Fibroblast of peridontal ligament (primary cell): Measurements from ENCODE around the gene SEMA5B.

Source experiments
- DNase-seq: peaks from one replicate; pipeline ENCODE4 v3.0.0-alpha.2; 2010; ENCODE audit errors: extremely low read depth

SEMA5B gene

GRCh38 chr3:122994954-122995353, 32.6 kb downstream of the SEMA5B start:
- DNase-seq: no peak

DNA sequence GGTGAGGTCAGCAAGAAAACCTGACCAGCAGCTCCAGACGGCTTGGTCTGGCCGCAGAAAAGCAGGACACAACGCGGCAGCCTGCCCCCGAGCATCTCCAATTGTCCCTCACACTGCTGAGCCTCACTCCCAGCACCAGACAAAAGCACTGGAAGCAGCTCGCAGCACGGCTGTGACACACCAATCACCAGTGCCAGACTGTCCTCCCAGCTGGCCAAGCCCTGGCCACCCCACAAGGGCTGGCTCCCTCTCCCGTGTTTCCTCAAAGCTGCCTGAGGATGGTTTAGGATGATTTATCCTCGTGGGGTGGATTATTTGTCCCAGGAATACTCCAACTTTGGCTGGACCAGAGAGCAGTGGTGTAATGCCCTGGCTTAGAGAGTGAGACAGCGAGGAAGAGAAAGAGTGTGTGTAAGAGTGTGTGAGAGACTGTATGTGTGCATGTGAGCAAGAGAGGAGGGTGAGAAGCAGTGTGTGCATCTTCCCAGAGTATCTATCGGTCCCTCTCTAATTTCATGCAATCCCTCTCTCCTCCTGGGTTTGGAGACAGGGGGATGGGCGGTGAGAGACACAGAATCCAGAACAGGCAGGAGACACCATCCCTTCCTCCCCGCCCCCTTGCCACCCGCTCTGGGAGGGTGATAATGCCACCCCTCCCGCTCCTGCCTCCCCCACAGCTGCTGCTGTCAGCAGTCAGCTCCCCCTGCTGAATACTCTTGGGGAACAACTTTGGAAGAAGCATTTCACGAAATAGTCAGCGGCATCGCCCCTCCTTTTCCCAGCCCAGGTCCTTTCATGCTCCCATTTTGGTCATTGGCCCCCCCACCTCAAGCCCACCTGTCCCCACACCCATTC, 34.2 kb downstream of the SEMA5B start:
- no peak for DNase-seq

GRCh38 chr3:122992676-122993075, 34.9 kb downstream of the SEMA5B start:
- DNase-seq: no peak

GRCh38 chr3:122992133-122992532, 35.4 kb downstream of the SEMA5B start:
- no peak for DNase-seq

DNA sequence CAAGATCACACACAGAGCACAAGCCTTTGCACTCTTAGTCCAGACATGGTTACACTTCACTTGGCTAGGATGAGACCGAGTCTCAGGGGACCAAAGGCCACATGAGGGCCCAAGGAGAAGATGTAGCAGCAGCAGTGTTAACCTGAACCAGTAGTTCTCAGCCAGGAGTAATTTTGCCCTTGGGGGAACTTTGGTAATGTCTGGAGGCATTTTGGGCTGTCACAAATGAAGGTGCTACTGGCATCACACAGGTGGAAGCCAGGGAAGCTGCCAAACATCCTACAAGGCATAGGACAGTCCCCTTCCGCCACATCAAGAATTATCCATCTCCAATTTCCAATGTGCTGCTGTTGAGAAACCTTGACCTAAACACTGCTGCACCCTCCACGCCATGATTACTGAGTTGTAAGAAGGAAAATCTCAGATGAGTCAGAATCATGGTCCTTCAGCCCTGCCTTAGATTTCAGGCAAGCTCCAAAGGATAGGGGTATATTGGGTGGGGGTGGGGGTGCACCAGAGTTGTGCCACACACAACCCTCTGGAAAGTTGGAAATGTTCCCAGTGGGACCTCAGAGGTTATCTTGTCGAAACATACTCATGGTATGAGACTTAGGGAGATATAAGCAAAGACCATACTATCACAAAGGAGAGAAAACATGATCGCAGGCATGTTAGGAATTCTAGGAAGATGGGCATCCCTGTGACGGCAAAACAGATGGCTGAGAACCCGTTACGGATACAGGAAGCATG, 36.2 kb downstream of the SEMA5B start:
- DNase-seq: no peak

DNA sequence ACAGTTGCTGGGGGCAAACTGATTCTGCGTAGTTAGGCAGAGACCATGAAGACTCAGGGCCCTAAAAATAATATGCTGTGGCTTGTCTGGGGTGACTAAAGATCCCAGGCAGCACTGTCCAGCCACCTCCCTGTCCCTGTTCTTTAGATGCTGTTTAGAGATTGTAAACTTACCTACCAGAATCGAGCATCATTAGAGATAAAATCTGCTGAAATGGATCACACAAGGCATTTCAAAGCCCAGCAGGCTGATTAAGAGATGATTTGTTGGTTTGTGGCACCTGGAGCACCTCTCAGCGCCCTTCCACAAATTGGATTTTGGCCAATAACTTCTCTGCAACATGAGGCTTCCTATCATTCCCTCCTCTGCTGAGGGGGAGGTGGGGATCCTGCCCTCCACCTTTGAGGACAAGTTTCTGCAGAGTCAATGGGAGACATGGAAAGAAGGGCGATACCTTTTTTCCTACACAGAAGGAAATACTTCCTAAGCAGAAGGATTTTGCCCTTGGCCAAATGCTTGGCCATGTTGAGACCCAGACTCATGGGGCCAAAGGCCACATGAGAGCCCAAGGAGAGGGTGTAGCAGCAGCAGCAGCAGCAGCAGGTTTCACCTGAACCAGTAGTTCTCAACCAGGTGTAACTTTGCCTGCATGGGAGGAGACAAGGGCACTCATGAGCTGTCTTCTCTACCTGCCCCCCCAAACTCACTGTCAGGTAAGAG, 37.5 kb downstream of the SEMA5B start:
- DNase-seq: no peak

- no peak for DNase-seq
Measured at GRCh38 chr3:122988508-122988907, 39.1 kb downstream of the SEMA5B start.

DNA sequence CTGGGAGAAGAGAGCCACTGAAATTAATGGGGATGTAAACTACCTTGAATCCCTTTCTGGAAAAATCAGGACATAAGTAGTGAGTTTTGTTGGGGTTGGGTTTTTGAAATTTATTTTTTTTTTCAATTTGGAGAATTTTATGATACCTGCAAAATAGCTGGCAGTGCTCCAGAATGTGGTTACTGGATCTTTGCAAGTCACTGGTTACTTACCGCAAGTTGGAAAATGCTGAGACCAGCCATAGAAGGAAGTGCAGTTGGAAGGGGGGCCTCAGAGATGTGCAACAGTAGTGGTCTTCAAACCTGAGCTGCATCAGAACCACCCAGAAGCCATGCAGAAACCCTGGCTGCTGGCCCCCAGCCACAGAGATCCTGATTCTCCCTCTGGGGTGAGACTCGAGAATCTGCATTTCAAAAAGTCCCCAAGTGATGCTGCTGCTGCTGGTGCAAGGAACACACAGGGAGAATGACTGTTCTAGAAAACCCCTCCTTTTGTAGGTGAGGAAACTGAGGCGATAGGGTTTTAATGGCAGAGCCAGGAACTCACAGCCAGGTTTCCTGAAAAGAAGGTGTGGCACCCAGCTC, 39.7 kb downstream of the SEMA5B start:
- DNase-seq: no peak

GRCh38 chr3:122987231-122987630, 40.3 kb downstream of the SEMA5B start:
- DNase-seq: no peak

DNA sequence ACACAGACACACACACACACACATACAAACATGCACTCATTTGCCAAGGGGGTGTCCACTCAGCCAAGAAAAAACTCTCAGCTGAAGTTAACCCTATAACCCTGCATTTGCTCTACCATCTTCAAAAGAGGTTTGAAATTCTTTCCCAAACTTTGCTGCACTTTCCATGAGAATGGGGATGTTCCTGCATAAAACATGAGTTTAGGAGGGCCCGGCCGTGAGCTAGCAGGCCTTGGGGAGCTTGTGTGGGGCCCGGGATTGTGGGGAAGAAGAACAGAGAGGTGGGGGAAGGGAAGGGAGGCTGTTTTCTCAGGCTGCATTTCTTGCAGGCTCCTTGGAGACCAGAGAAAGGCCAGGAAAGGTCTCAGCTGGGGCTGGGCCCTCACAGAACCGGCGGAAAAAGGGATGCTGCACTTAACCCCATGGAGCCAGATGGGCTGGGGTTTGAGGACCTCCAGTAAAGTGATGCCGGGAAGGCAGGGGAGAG, 40.8 kb downstream of the SEMA5B start:
- DNase-seq: no peak

DNA sequence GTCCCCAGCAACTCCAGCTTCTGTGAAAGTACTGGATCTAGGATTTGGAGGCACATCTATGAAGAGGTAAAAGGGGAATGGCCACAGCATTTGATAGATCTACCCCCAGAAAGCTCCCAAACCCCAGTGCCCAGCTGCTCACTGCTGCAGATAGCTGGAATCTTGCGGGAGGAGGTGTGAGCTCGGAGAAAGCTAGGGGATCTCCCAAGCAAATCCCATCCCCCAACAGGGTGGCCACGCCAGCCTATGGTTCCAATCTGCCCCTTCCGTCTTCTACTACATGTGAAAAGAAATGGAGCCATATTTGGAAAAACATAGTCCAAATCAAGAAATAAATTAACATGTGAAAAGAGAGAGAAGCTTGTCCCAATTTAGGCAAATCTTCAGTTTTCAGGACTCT, 42.0 kb downstream of the SEMA5B start:
- no peak for DNase-seq

DNA sequence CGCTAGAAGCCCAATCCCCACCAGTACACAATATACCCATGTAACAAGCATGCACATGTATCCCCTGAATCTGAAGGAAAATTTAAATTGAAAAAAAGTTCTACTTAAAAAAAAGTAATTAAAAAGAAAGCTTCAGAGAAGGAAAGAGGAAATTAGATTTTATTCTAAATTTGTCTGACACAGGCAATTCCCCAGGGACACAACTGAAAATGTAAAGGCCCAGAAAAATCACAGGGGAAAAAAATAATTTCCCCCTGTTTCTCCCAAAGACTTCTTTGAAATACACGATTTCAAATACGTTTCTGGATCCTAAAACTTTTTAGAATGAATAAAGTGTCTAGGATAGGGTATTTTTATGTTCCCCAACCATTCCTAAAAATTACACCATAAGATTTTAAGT, 42.9 kb downstream of the SEMA5B start:
- DNase-seq: no peak

DNA sequence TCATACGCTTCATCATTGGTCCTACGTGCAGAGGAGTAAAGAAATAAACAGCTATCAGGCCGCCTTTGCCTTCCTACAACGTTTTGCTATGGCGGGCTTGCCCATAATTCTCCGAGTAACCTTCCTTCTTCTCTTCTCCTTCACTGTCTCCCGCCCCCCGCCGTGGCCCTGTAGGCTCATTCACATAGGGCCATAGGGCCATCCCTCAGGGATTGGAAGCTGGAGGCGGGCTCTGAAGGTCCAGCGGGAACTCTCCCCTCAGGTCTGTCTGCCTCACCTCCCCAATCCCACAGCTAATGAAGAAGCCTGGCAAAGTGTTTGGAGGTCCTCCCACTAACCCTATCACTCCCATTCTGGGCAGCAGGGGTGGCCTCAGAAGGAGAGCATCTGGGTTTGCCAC, 43.6 kb downstream of the SEMA5B start:
- DNase-seq: no peak

DNA sequence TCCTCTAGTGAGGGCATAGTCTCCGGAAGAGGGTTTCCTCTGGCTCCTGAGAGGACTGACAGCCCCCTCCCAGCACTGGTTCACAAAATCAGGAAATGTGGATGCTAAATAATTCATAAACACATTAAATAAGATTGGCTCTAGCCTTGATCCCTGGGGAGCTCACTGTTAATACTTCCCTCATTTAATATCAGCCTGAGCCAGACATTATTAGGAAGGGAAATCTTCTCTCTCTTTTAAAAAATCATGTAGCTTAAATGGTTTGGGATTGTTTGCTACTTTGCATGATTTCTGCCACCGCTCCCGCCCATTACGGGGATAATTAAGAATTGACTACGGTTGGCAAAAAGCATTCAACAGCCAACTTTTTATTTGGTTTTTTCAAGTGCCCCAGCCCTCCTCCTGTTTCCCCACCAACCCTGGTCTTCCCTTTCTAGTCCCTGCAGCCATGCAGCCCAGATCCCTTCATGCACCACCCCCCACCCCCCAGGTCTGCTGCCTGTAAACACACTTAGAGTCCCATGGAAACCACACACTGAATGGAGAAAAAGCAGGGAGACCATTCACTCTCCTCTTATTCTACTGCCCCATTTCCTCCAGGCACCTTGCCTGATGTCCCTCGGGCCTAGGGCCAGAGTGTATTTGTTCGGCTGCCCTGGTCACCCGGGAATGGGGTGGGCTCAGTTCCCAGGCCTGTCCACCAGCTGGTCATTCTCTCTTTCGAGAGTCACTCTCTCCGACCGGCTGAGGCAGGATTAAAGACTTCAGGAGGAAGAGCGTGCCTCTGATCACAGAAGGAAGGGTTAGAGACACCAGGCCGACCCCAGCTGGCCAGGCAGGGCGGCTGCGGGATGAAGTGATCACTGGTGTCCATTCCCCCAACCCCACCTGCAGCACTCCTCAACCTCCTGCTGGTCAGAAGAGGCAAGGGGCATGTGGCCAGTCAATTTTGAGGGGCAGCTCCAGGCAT, 45.1 kb downstream of the SEMA5B start:
- no peak for DNase-seq

GRCh38 chr3:122979211-122979610, 48.4 kb downstream of the SEMA5B start:
- DNase-seq: no peak

DNA sequence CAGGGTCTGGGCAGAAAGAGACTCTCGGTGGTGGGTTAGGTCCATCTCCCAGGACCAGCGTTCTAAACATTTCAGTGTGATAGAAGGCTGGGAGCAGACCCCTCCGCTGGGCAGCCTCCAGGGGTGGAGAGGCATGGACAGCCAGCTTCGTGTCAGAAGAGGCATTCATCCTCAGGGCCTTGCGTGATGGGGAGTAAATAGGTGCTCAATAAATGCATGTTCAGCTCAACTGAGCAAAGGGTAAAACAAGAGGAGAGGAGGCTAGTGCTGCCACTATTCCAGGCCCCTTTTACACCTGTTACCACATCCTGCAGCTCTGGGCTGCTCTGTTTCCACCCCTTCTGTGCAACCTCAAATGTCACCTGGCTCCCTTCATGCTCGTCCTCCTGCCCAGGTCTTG, 49.0 kb downstream of the SEMA5B start:
- no peak for DNase-seq

DNA sequence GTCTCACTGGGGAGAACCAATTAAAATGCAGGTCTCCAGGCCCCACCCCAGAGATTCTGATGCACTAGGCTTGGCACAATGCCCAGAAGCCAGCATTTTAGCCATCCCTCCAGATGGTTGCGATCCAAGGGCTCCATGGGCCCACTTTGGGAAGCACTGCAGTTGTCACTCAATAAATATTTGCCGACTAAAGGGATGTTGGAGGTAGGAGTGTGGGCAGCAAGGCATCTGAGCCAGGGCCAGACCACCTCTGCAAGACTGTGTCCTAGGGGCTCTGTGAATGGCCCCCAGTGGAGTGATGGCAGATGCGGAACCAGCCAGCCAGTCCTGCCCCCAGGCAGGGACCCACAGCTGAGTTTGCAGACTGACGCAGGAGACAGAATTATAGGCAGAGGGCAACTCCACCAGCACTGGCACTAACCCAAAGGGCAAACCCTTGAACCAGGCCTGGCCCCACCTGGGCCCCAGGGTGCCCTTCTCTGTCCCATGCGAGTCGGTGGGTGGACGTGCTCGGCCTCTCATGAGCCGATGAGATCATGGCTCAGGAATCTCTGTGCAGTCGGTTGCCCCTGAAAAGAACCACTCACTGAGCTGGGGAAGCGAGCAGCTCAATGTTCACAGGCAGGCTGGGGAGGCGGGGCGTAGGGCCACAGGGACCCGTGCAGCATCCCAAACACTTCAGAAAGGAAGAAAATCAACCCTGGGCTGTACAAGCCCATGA, 49.7 kb downstream of the SEMA5B start:
- DNase-seq: peak; percentile 25

DNA sequence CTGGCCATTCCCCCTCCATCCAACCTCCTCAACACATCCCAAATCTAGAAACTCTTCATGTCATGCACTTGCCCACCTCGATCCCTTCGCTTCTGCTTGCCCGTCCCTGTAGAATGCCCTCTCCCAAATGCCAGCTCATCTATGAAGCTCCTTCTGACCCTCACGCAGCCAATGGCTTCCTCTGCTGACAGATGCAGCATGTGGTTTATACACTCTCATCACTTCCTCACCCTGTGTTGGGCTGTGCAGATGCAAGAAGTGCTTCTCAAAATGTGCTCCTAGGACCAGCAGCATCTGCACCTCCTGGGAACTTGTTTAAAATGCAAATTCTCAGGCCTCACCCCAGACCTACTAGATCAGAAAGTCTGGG, 51.7 kb downstream of the SEMA5B start:
- DNase-seq: no peak

- no peak for DNase-seq
Measured at GRCh38 chr3:122975163-122975923, 52.2 kb downstream of the SEMA5B start.
